Testis (tissue), 2 donors: ENCODE measurements around the gene TMEM132A.

ENCODE experiments used
- CTCF ChIP-seq, 3 experiments: fragments of 450-650 bp in 2 of 3; fragments of 200-600 bp in 1 of 3; sonication (generic) in 1 of 3; IDR thresholded peaks; one replicate each; pipeline ENCODE4 v1.5.1; 2016 to 2019; ENCODE audit warnings: antibody characterized with exemption in 3 of 3, mild to moderate bottlenecking in 2 of 3, moderate library complexity in 1 of 3
- POLR2A ChIP-seq: fragments of 450-650 bp; IDR thresholded peaks from one replicate; pipeline ENCODE4 v1.6.1; 2017; ENCODE audit warnings: antibody characterized with exemption, mild to moderate bottlenecking, moderate library complexity

GRCh38 chr11:60935676-60936442 is 11.6 kb downstream of the TMEM132A start:
- TF ChIP-seq CTCF (IDR thresholded peaks at IDR 0.05), result no peak
- TF ChIP-seq POLR2A, result no peak
